ENCODE results near the gene ROM1.
"Not testable (repeated sequence)": the region's sequence is repeated elsewhere in the genome, so short reads cannot be mapped to it uniquely, and the experiment has no call there.

DNA sequence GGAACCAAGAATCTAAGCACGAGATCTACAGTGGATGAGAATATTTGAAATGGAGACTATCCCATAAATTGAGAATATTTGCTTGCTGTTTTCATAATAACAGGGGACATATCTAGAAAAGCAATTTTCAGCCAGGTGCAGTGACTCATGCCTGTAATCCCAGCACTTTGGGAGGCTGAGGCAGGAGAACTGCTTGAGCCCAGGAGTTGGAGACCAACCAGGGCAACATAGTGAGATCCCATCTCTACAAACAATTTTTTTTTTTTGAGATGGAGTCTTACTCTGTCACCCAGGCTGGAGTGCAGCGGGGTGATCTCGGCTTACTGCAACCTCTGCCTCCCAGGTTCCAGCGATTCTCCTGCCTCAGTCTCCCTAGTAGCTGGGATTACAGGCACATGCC lies 31.3 kb upstream of the ROM1 start:
- not testable (repeated sequence) for TF ChIP-seq ZNF274 (IDR thresholded peaks at IDR 0.05; ENCODE audit: low read depth, low read length); SUZ12 (IDR thresholded peaks at IDR 0.05; ENCODE audit: extremely low read depth, insufficient read depth, insufficient read length)

Measured in NT2/D1 (cell line).